Kidney (tissue), 14 donors: ENCODE data around the gene SMC5. TPM values are rescaled to one million over a fixed set of nuclear protein-coding genes. Genes with fewer than 3 reads are reported as not detected.

Experiments used
- DNase-seq, 5 donors: peaks; one replicate each; pipeline ENCODE4 v3.0.0-alpha.2; 2013 to 2020
- FAIRE-seq: peaks from 2 replicates; lab custom pipeline; 2012; peaks lifted over from hg19 to GRCh38; lab: Jason Lieb, UNC
- H3K27ac ChIP-seq, 2 donors: one replicate each; pipeline ENCODE4 v1.7.0; 2013; ENCODE audit warnings: low read depth in 2 of 2, low read length in 2 of 2, inconsistent platforms in 1 of 2
- H3K27me3 ChIP-seq: one replicate; pipeline ENCODE4 v1.7.1; 2013; ENCODE audit warnings: low read length, inconsistent platforms; ENCODE audit not compliant: control insufficient read depth, insufficient read depth
- H3K36me3 ChIP-seq, 3 donors: one replicate each; pipeline versions ENCODE4 v1.7.0 to v1.7.1; 2013; ENCODE audit warnings: low read length in 3 of 3, control low read depth in 1 of 3, inconsistent platforms in 1 of 3; ENCODE audit not compliant: insufficient read depth in 3 of 3, control insufficient read depth in 2 of 3
- H3K4me1 ChIP-seq, 3 donors: one replicate each; pipeline versions ENCODE4 v1.7.0 to v1.7.1; 2013; ENCODE audit warnings: low read length in 3 of 3, inconsistent platforms in 1 of 3, low read depth in 1 of 3; ENCODE audit not compliant: control insufficient read depth in 2 of 3, insufficient read depth in 2 of 3
- H3K4me3 ChIP-seq, 3 donors: one replicate each; pipeline versions ENCODE4 v1.7.0 to v1.8.1; 2013; ENCODE audit warnings: low read length in 3 of 3, control low read depth in 1 of 3, inconsistent platforms in 1 of 3
- H3K9ac ChIP-seq, 3 donors: one replicate each; pipeline versions ENCODE4 v1.7.0 to v1.7.1; 2013; ENCODE audit warnings: low read length in 3 of 3, control low read depth in 1 of 3, inconsistent platforms in 1 of 3
- H3K9me3 ChIP-seq, 3 donors: one replicate each; pipeline versions ENCODE4 v1.7.0 to v1.7.1; 2013; ENCODE audit warnings: low read length in 3 of 3, control low read depth in 1 of 3, inconsistent platforms in 1 of 3; ENCODE audit not compliant: control insufficient read depth in 2 of 3, insufficient read depth in 1 of 3
- CTCF ChIP-seq: IDR thresholded peaks from 3 replicates; pipeline ENCODE4 v1.5.1; 2012; ENCODE audit warnings: mild to moderate bottlenecking, moderate library complexity, borderline replicate concordance; ENCODE audit not compliant: insufficient read depth; ENCODE audit errors: extremely low read depth
- intact Hi-C: fragments of 100-400 bp; cut with DNase I; formaldehyde crosslinking; loops from one replicate; pipeline ENCODE4 v1.11.1; 2022
- polyA plus RNA-seq: library from polyadenylated mRNA; stranded (reverse); fragments of 350-450 nt; fragmentation: Illumina TruSeq; extraction: RNeasy Lipid Tissue Mini Kit (QIAGEN cat#74804); gene quantifications from one replicate; pipeline ENCODE4 v1.2.3, GENCODE V29; 2014; ENCODE audit warnings: low read depth, low replicate concordance; ENCODE audit not compliant: insufficient read depth
- total RNA-seq: library from RNA; stranded (reverse); fragmentation: NEBNext Ultra II Directional; extraction: Animal tissue kit (Norgen Biotek cat#: 25700); gene quantifications from one replicate; pipeline ENCODE4 v1.2.1, GENCODE V29; 2021
- donor health status: control.
- donor health status: control.
- donor health status: control.
- donor health status: control.
- donor health status: control.
- donor health status: DM: yes; HTN: yes; CAD: no.
- donor health status: Normal renal cell carcinoma (clear cell type).

The SMC5 gene
- total and polyA plus RNA-seq, 2 donors from 2014 or later, result 5.5 to 29.6 TPM

GRCh38 chr9:70374962-70375618 is 116.3 kb downstream of the SMC5 start:
- Histone ChIP-seq H3K27ac (no peak overlapping the region), H3K9me3 (no peaks in the 10 kb centered on the region), H3K4me1 (no peaks in the 10 kb centered on the region), H3K36me3 (no peaks in the 10 kb centered on the region), H3K4me3 (no peak overlapping the region), H3K27me3 (no peaks in the 10 kb centered on the region), H3K9ac (no peak overlapping the region)
- no peak for DNase-seq
- no peak for FAIRE-seq
- TF ChIP-seq CTCF, result no peak
- intact Hi-C loops, result no loop called here

DNA sequence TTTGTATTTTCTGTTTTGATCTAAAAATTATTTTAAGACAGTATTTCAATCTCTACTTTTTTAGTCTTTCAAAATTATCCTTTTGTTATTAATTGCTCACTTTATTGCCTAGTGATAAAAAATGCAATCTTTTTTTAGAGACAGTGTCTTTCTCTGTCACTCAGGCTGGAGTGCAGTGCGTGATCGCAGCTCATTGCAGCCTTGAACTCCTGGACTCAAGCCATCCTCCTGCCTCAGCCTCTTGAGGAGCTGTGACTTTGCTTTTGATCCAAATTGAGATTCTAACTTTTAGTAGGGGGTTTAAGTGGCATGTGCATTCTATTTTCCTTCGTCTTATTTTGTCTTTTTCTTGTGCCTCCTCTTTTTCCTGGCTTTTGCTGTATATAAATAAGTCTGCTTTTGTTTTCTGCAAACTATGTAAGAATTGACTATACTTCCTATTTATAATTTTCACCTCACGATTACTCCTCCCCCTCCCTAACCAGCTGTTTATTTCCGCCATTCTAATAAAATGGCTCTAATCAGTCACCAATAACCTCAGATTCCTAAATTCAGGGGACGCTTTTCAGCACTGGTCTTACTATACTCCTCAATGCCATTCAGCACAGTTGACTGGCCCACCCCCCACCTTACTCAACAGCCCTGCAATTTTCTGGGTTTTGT is 123.4 kb downstream of the SMC5 start:
- no peaks in the 10 kb centered on the region for H3K9me3 ChIP-seq
- FAIRE-seq (no peak), DNase-seq (no peak)
- H3K9ac ChIP-seq, result no peak overlapping the region
- peaks cover 0 to 31% (median 14%) of the 10 kb centered on the region in 3 donors for H3K36me3 ChIP-seq
- TF ChIP-seq CTCF, result no peak
- no peaks in the 10 kb centered on the region for H3K4me1 ChIP-seq
- H3K27me3 ChIP-seq, result no peaks in the 10 kb centered on the region
- intact Hi-C loops, result no loop called here
- no peak overlapping the region for H3K27ac ChIP-seq
- no peak overlapping the region for H3K4me3 ChIP-seq

GRCh38 chr9:70382709-70383605 is 124.2 kb downstream of the SMC5 start:
- no peaks in the 10 kb centered on the region for H3K27me3 ChIP-seq
- FAIRE-seq (no peak), DNase-seq (no peak)
- intact Hi-C loops, result no loop called here
- no peaks in the 10 kb centered on the region for H3K4me1 ChIP-seq
- peaks cover 0 to 32% (median 14%) of the 10 kb centered on the region in 3 donors for H3K36me3 ChIP-seq
- no peak overlapping the region for H3K4me3 ChIP-seq
- no peaks in the 10 kb centered on the region for H3K9me3 ChIP-seq
- TF ChIP-seq CTCF, result no peak
- H3K27ac ChIP-seq, result no peak overlapping the region
- H3K9ac ChIP-seq, result no peak overlapping the region
